Measurements from ENCODE around the gene AP3B2. TPM values are rescaled to one million over a fixed set of nuclear protein-coding genes. Genes with fewer than 3 reads are reported as not detected.

Gene AP3B2
- total RNA-seq, 2 donors from 2014 or later: 0.41 to 1.5 TPM

GRCh38 chr15:82625136-82625535, 84.5 kb downstream of the AP3B2 start:
- H3K4me1 Mint-ChIP-seq: no peaks in the 10 kb centered on the region
- no peak overlapping the region for H3K4me3 Mint-ChIP-seq
- H3K27me3 Mint-ChIP-seq: peaks cover 3% of the 10 kb centered on the region
- ATAC-seq (replicated peaks): no peak
- H3K9me3 Mint-ChIP-seq: no peaks in the 10 kb centered on the region
- H3K27ac Mint-ChIP-seq: no peak overlapping the region
- no peaks in the 10 kb centered on the region for H3K36me3 Mint-ChIP-seq (ENCODE audit: low read depth)

- no peaks in the 10 kb centered on the region for H3K9me3 Mint-ChIP-seq
- no peaks in the 10 kb centered on the region for H3K4me1 Mint-ChIP-seq
- no peak overlapping the region for H3K27ac Mint-ChIP-seq
- H3K4me3 Mint-ChIP-seq: no peak overlapping the region
- H3K27me3 Mint-ChIP-seq: peaks cover 3% of the 10 kb centered on the region
- no peaks in the 10 kb centered on the region for H3K36me3 Mint-ChIP-seq (ENCODE audit: low read depth)
- ATAC-seq (replicated peaks): no peak
Observed at GRCh38 chr15:82624438-82624837, 85.2 kb downstream of the AP3B2 start.

- no peaks in the 10 kb centered on the region for H3K9me3 Mint-ChIP-seq
- H3K4me1 Mint-ChIP-seq: no peaks in the 10 kb centered on the region
- ATAC-seq (replicated peaks): no peak
Observed at GRCh38 chr15:82624008-82624407, 85.7 kb downstream of the AP3B2 start.

GRCh38 chr15:82621970-82622369, 87.7 kb downstream of the AP3B2 start:
- no peak for ATAC-seq (replicated peaks)
- H3K4me1 Mint-ChIP-seq: no peaks in the 10 kb centered on the region

More at GRCh38 chr15:82624008-82624407, 85.7 kb downstream of the AP3B2 start:
- Mint-ChIP-seq H3K27me3 (peaks cover 3% of the 10 kb centered on the region), H3K36me3 (ENCODE audit: low read depth) (no peaks in the 10 kb centered on the region), H3K4me3 (no peak overlapping the region), H3K27ac (no peak overlapping the region)

GRCh38 chr15:82613747-82614146, 95.9 kb downstream of the AP3B2 start:
- no peaks in the 10 kb centered on the region for H3K36me3 Mint-ChIP-seq (ENCODE audit: low read depth)
- H3K9me3 Mint-ChIP-seq: no peaks in the 10 kb centered on the region
- no peaks in the 10 kb centered on the region for H3K4me1 Mint-ChIP-seq
- no peak for ATAC-seq (replicated peaks)
- H3K4me3 Mint-ChIP-seq: no peak overlapping the region
- H3K27me3 Mint-ChIP-seq: peaks cover 16% of the 10 kb centered on the region
- H3K27ac Mint-ChIP-seq: no peak overlapping the region

More at GRCh38 chr15:82621970-82622369, 87.7 kb downstream of the AP3B2 start:
- H3K4me3 Mint-ChIP-seq: no peak overlapping the region
- no peaks in the 10 kb centered on the region for H3K36me3 Mint-ChIP-seq (ENCODE audit: low read depth)
- H3K27me3 Mint-ChIP-seq: peaks cover 8% of the 10 kb centered on the region
- no peak overlapping the region for H3K27ac Mint-ChIP-seq
- H3K9me3 Mint-ChIP-seq: no peaks in the 10 kb centered on the region

- Mint-ChIP-seq H3K4me1 (no peaks in the 10 kb centered on the region), H3K9me3 (no peaks in the 10 kb centered on the region), H3K36me3 (ENCODE audit: low read depth) (no peaks in the 10 kb centered on the region), H3K27me3 (peaks cover 8% of the 10 kb centered on the region), H3K27ac (no peak overlapping the region), H3K4me3 (no peak overlapping the region)
- ATAC-seq (replicated peaks): no peak
Observed at GRCh38 chr15:82611348-82611747, 98.3 kb downstream of the AP3B2 start.

Other genes starting within 250 kb of the AP3B2 start
- 1,000 to 10,000 TPM; 2,918 to 3,433 TPM for gene RPS17, start 169.4 kb downstream of the AP3B2 start, total RNA-seq
- under 1 TPM in 1 of 2 donors, not detected in 1; 0.26 TPM for gene CPEB1, start 62.5 kb downstream of the AP3B2 start, total RNA-seq
- gene FSD2, start 96.2 kb upstream of the AP3B2 start, total RNA-seq: not detected
- gene WHAMM, start 99.8 kb upstream of the AP3B2 start, total RNA-seq: 1 to 10 TPM; 3.9 to 4.3 TPM
- gene HOMER2, start 242.8 kb upstream of the AP3B2 start, total RNA-seq: 1 to 10 TPM; 6.2 to 8.7 TPM